ENCODE measurements around the gene SERPINI2.
A peak's percentile ranks its signal among the peaks of the same experiment; 100 is the strongest.
"Not testable (repeated sequence)": the region's sequence is repeated elsewhere in the genome, so short reads cannot be mapped to it uniquely, and the experiment has no call there.

The SERPINI2 gene

GRCh38 chr3:167469381-167469780, 4.5 kb downstream of the SERPINI2 start:
- Mint-ChIP-seq H3K4me3 (no peak overlapping the region), H3K4me1 (no peaks in the 10 kb centered on the region), H3K27ac (no peak overlapping the region), H3K36me3 (ENCODE audit: low read depth) (no peaks in the 10 kb centered on the region), H3K9me3 (no peaks in the 10 kb centered on the region), H3K27me3 (no peaks in the 10 kb centered on the region)
- no peak for DNase-seq
- ATAC-seq, result no peak

DNA sequence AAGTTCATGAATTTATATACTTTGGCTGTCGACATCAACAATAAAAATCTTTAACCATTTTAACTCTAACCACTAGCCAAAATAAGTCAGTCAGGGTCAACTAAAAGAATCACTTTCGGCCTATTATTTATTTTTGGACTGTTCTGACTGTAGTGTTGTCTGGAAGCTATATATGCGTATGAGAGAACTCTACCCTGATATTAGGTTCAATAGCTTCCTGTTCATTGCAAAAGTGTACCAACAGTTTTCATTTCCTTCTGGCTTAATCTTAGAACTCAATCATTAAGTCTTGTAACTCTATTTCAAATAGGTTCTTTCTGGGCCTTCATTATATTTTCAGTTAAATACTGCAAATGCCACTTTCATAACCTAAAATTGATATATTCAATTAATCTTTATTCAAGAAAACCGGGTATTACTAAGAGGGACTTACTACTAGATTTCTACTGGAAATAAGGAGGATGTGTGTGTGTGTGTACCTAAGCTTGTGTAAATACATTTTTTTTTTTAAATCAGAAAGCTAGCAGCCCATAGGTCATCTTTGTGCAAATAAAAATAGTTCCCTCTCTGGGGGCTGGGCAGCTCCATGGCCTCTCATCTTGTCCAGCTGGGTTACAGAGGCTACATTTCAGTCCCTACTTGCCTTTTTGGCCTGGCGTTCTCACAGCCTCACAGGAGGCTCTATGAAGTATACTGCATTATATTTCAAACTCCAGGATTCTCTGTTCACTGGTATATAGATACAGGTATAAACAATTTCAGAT, 5.8 kb downstream of the SERPINI2 start:
- Mint-ChIP-seq H3K27ac (no peak overlapping the region), H3K4me3 (no peak overlapping the region), H3K9me3 (no peaks in the 10 kb centered on the region), H3K27me3 (no peaks in the 10 kb centered on the region), H3K4me1 (no peaks in the 10 kb centered on the region), H3K36me3 (ENCODE audit: low read depth) (no peaks in the 10 kb centered on the region)
- ATAC-seq (no peak), DNase-seq (no peak)

GRCh38 chr3:167466966-167467365, 6.9 kb downstream of the SERPINI2 start:
- H3K36me3 Mint-ChIP-seq (ENCODE audit: low read depth), result no peaks in the 10 kb centered on the region
- no peaks in the 10 kb centered on the region for H3K27me3 Mint-ChIP-seq
- no peak for ATAC-seq
- H3K4me3 Mint-ChIP-seq, result no peak overlapping the region
- DNase-seq, result no peak
- no peaks in the 10 kb centered on the region for H3K4me1 Mint-ChIP-seq
- H3K9me3 Mint-ChIP-seq, result no peaks in the 10 kb centered on the region
- H3K27ac Mint-ChIP-seq, result no peak overlapping the region

GRCh38 chr3:167456157-167456799, 17.6 kb downstream of the SERPINI2 start:
- no peaks in the 10 kb centered on the region for H3K36me3 Mint-ChIP-seq (ENCODE audit: low read depth)
- H3K27ac Mint-ChIP-seq, result no peak overlapping the region
- H3K27me3 Mint-ChIP-seq, result no peaks in the 10 kb centered on the region
- DNase-seq (no peak), ATAC-seq (no peak)
- no peaks in the 10 kb centered on the region for H3K4me1 Mint-ChIP-seq
- no peaks in the 10 kb centered on the region for H3K9me3 Mint-ChIP-seq
- H3K4me3 Mint-ChIP-seq, result no peak overlapping the region

DNA sequence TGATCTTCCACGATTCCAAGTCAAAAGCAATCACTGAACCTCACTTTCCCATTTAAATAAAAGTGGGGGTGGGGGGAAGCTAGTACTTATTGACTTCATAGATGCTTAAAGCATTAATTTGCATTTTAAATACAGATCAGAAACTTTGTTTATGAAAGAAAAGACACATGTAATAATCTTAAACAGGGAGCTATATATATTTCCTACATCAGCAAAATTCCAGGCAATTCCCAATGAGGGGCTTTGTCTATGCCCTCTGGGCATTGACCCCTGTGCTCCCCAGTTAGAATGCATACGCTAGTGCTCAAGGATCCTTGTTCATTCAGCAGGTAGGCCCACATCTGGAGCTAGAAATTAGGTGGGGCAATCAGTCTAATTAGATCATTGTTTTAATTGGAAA, 20.0 kb downstream of the SERPINI2 start:
- Mint-ChIP-seq H3K4me3 (no peak overlapping the region), H3K36me3 (ENCODE audit: low read depth) (no peaks in the 10 kb centered on the region), H3K27me3 (no peaks in the 10 kb centered on the region), H3K9me3 (no peaks in the 10 kb centered on the region), H3K27ac (no peak overlapping the region), H3K4me1 (peaks cover 2% of the 10 kb centered on the region)
- no peak for ATAC-seq
- no peak for DNase-seq

DNA sequence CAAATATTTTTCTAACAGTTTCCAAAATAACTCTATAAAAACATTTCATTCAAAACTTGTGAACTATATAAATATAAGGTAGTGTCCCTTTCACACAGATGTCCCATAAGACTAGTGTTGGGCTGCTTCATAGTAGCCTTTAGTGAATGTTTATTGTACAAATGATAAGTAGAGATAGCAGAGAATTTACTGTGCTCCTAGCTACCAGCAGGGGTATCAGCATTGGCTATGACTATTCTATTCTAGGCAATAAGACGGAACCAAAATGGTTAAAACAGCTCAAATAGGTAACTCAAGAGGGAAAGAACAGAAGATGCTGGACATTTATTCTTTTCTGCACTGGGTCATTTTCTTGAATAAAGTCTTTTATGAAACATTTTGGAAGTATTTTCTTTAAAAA, 22.6 kb downstream of the SERPINI2 start:
- peaks cover 2% of the 10 kb centered on the region for H3K4me1 Mint-ChIP-seq
- ATAC-seq (no peak), DNase-seq (no peak)
- no peaks in the 10 kb centered on the region for H3K9me3 Mint-ChIP-seq
- no peak overlapping the region for H3K27ac Mint-ChIP-seq
- H3K27me3 Mint-ChIP-seq, result no peaks in the 10 kb centered on the region
- no peak overlapping the region for H3K4me3 Mint-ChIP-seq
- no peaks in the 10 kb centered on the region for H3K36me3 Mint-ChIP-seq (ENCODE audit: low read depth)

DNA sequence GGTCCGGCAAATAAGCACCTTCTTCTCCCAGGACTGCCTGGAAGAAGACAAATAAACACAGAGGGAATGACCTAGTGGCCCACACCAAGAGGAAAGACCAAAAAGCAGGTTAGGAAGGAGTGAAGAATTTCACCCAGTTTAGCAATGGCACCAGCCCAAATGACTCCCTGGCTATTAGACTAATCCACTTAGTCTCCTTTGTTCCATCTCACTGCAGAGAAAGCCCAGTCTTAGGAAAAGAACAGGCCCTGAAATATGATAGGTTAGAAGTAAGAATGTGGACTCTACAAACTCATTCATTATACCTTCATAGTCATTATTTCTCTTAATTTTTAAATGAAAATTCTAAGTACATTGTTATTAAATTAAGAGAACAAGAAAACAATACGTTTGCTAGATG, 23.2 kb downstream of the SERPINI2 start:
- no peaks in the 10 kb centered on the region for H3K27me3 Mint-ChIP-seq
- H3K36me3 Mint-ChIP-seq (ENCODE audit: low read depth), result no peaks in the 10 kb centered on the region
- DNase-seq, result no peak
- no peak for ATAC-seq
- no peak overlapping the region for H3K27ac Mint-ChIP-seq
- H3K4me1 Mint-ChIP-seq, result peaks cover 2% of the 10 kb centered on the region
- H3K9me3 Mint-ChIP-seq, result no peaks in the 10 kb centered on the region
- no peak overlapping the region for H3K4me3 Mint-ChIP-seq

DNA sequence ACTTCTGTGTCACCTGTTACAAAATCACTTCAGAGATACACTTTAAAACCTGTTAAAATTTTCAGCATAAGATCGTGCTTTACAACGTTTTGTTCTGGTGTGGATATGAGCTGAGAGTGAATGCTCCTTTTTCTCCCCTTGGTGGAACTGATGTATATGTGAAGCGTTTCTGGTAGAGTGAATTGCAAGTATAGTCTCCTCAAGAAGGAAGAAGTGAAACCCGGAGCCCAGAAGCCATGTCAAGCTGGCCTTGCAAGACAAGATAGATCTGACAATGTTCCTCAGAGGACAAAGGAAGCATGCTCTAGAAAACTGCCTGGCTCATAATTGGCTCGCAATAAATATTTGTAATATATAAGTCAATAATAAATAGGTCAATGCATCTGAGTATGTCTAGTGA, 23.6 kb downstream of the SERPINI2 start:
- DNase-seq (no peak), ATAC-seq (no peak)
- H3K9me3 Mint-ChIP-seq, result no peaks in the 10 kb centered on the region
- no peaks in the 10 kb centered on the region for H3K27me3 Mint-ChIP-seq
- H3K4me1 Mint-ChIP-seq, result peaks cover 2% of the 10 kb centered on the region
- no peak overlapping the region for H3K27ac Mint-ChIP-seq
- no peaks in the 10 kb centered on the region for H3K36me3 Mint-ChIP-seq (ENCODE audit: low read depth)
- no peak overlapping the region for H3K4me3 Mint-ChIP-seq

DNA sequence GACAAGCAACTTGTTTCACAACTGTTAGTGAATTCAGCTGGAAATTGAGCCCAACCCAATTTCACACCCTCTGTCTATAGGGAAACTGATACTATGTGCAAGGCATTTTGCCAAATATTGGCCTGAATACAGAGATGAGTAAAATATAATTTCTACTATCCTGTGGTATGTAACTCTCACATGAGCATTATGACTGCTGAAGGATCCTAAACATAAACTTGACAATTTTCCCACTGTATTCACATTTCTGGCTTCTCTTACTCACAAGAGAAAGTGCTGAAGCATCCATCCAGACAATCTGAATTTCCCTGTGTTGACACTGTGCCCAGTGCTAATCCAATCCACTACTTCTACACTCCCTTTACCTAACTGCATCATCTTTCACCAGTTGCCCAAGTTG, 28.4 kb downstream of the SERPINI2 start:
- no peak for DNase-seq
- no peak overlapping the region for H3K27ac Mint-ChIP-seq
- no peaks in the 10 kb centered on the region for H3K9me3 Mint-ChIP-seq
- ATAC-seq, result no peak
- H3K36me3 Mint-ChIP-seq (ENCODE audit: low read depth), result no peaks in the 10 kb centered on the region
- H3K27me3 Mint-ChIP-seq, result no peaks in the 10 kb centered on the region
- no peak overlapping the region for H3K4me3 Mint-ChIP-seq
- peaks cover 2% of the 10 kb centered on the region for H3K4me1 Mint-ChIP-seq

- no peak overlapping the region for H3K4me3 Mint-ChIP-seq
- H3K36me3 Mint-ChIP-seq (ENCODE audit: low read depth), result no peaks in the 10 kb centered on the region
- no peaks in the 10 kb centered on the region for H3K9me3 Mint-ChIP-seq
- DNase-seq (no peak), ATAC-seq (no peak)
- no peaks in the 10 kb centered on the region for H3K27me3 Mint-ChIP-seq
- H3K27ac Mint-ChIP-seq, result no peak overlapping the region
- no peaks in the 10 kb centered on the region for H3K4me1 Mint-ChIP-seq
Measured at GRCh38 chr3:167441256-167441655, 32.6 kb downstream of the SERPINI2 start.

GRCh38 chr3:167437428-167438139, 36.3 kb downstream of the SERPINI2 start:
- DNase-seq, result no peak
- Mint-ChIP-seq H3K9me3 (no peaks in the 10 kb centered on the region), H3K4me3 (no peak overlapping the region)

DNA sequence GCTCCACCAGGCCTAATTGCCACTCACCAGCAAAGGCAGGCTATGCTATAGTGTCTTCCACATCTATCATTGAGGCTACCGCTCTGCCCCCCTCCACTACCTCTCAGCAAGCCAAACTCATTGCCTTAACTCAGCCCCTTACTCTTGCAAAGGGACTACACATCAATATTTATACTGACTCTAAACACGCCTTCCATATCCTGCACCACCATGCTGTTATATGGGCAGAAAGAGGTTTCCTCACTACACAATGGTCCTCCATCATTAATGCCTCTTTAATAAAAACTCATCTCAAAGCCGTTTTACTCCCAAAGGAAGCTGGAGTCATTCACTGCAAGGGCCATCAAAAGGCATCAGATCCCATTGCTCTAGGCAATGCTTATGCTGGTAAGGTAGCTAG, 46.9 kb downstream of the SERPINI2 start:
- H3K9me3 Mint-ChIP-seq; H3K4me3 Mint-ChIP-seq; DNase-seq; ATAC-seq; H3K36me3 Mint-ChIP-seq (ENCODE audit: low read depth); H3K4me1 Mint-ChIP-seq; H3K27ac Mint-ChIP-seq; H3K27me3 Mint-ChIP-seq: not testable (repeated sequence)

More at GRCh38 chr3:167437428-167438139, 36.3 kb downstream of the SERPINI2 start:
- H3K36me3 Mint-ChIP-seq (ENCODE audit: low read depth), result no peaks in the 10 kb centered on the region
- no peak overlapping the region for H3K27ac Mint-ChIP-seq
- no peak for ATAC-seq
- H3K27me3 Mint-ChIP-seq, result no peaks in the 10 kb centered on the region
- H3K4me1 Mint-ChIP-seq, result no peaks in the 10 kb centered on the region

DNA sequence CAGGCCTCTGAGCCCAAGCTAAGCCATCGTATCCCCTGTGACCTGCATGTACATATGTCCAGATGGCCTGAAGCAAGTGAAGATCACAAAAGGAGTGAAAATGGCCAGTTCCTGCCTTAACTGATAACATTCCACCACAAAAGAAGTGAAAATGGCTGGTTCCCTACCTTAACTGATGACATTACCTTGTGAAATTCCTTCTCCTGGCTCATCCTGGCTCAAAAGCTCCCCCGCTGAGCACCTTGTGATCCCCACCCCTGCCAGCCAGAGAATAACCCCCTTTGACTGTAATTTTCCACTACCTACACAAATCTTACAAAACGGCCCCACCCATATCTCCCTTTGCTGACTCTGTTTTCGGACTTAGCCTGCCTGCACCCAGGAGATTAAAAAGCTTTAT, 51.4 kb downstream of the SERPINI2 start:
- H3K4me3 Mint-ChIP-seq; H3K27me3 Mint-ChIP-seq; H3K4me1 Mint-ChIP-seq; DNase-seq; H3K36me3 Mint-ChIP-seq (ENCODE audit: low read depth); ATAC-seq; H3K27ac Mint-ChIP-seq; H3K9me3 Mint-ChIP-seq: not testable (repeated sequence)

DNA sequence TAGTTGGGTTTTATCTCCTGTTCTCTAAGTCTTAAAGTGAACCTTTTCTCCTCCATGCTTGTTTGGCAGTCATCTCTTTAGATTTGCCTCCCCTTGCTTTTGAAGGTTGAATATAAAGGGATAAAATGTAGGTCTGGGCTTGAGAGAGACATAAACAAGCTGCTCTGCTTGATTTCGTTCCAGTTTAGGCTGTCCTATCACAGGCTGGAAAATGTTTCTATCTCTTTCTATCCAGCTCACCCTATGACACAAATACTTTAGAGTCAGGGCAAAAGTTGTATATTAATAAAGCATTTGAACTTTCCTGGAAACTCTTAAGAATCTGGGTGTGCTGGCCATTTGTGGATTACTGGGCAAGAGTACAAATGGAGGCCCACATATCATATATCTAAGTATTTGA, 64.2 kb downstream of the SERPINI2 start:
- ATAC-seq (no peak), DNase-seq (no peak)
- Mint-ChIP-seq H3K27me3 (no peaks in the 10 kb centered on the region), H3K9me3 (no peaks in the 10 kb centered on the region), H3K36me3 (ENCODE audit: low read depth) (no peaks in the 10 kb centered on the region), H3K4me1 (no peaks in the 10 kb centered on the region), H3K27ac (no peak overlapping the region), H3K4me3 (no peak overlapping the region)

- no peaks in the 10 kb centered on the region for H3K9me3 Mint-ChIP-seq
Measured at GRCh38 chr3:167406876-167407492, 66.9 kb downstream of the SERPINI2 start.

More at GRCh38 chr3:167406876-167407492, 66.9 kb downstream of the SERPINI2 start:
- no peak overlapping the region for H3K4me3 Mint-ChIP-seq
- no peaks in the 10 kb centered on the region for H3K4me1 Mint-ChIP-seq
- H3K27me3 Mint-ChIP-seq, result no peaks in the 10 kb centered on the region
- no peak overlapping the region for H3K27ac Mint-ChIP-seq
- H3K36me3 Mint-ChIP-seq (ENCODE audit: low read depth), result no peaks in the 10 kb centered on the region
- peak; percentile 3 for DNase-seq
- no peak for ATAC-seq
